Measurements from ENCODE around the gene ZFAND3. TPM values are rescaled to one million over a fixed set of nuclear protein-coding genes. Genes with fewer than 3 reads are reported as not detected.

The ZFAND3 gene
- polyA plus RNA-seq, 1 of the 3 experiments (the other 2 are of a cell fraction) = 16.7 TPM

DNA sequence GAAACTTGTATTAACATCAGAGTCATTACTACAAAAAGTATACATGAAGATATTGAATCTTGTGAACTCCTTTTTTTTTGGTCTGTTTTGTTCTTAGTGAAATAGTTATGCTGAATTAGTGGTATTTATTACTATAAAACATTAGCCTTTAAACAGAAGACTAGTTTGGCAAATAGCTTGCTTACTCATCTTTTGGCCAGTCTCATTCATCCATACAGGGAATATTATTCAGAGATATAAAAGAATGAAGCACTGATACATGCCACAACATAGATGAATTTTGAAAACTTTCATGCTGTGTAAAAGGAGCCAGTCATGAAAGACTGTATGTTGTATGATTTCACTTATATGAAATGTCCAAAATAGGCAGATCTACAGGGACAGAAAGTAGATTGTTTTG is 205.9 kb downstream of the ZFAND3 start (continued):
- TF ChIP-seq MEF2A (IDR thresholded peaks at IDR 0.05; ENCODE audit: borderline replicate concordance, low read depth) (no peak), RFX5 (IDR thresholded peaks at IDR 0.05; ENCODE audit: low read length) (no peak), GABPA (IDR thresholded peaks at IDR 0.05; ENCODE audit: low read depth) (no peak), RXRA (IDR thresholded peaks at IDR 0.05; ENCODE audit: borderline replicate concordance, low read depth) (no peak), RCOR1 (IDR thresholded peaks at IDR 0.05; ENCODE audit: low read length) (no peak), RAD21 (IDR thresholded peaks at IDR 0.05; ENCODE audit: low read length) (no peak)
- TF ChIP-seq, protein P1, sequence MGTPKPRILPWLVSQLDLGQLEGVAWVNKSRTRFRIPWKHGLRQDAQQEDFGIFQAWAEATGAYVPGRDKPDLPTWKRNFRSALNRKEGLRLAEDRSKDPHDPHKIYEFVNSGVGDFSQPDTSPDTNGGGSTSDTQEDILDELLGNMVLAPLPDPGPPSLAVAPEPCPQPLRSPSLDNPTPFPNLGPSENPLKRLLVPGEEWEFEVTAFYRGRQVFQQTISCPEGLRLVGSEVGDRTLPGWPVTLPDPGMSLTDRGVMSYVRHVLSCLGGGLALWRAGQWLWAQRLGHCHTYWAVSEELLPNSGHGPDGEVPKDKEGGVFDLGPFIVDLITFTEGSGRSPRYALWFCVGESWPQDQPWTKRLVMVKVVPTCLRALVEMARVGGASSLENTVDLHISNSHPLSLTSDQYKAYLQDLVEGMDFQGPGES (IDR thresholded peaks at IDR 0.05; ENCODE audit: low read depth, low read length) = no peak

- DNase-seq = no peak
- no peaks in the 10 kb centered on the region for H3K9me2 ChIP-seq
- no peak overlapping the region; a peak in 1 of 4 replicates for H3K27ac ChIP-seq (ENCODE audit: low read depth in 2 of 2, low read length in 1 of 2)
- H3K27me3 ChIP-seq (ENCODE audit: insufficient read depth) = no peaks in the 10 kb centered on the region
- no peak overlapping the region for H3K4me2 ChIP-seq
- H3F3A ChIP-seq (replicated peaks; ENCODE audit: insufficient read depth) = peaks cover 16% of the 10 kb centered on the region
- CTCF ChIA-PET = interaction anchor here (1.1 to 1.5 kb wide), 4 partner anchors 22 to 466 kb away, joined by 3 to 4 read pairs (median 3); no protein-coding TSS in a partner anchor
- POLR2A ChIA-PET = no interaction called here
- peaks cover 0 to 11% of the 10 kb centered on the region in 2 experiments for H3K36me3 ChIP-seq (replicated peaks in 1 of 2; ENCODE audit: control insufficient read depth in 1 of 2, insufficient read depth in 2 of 2, low read length in 1 of 2)
- no peak overlapping the region for H3K9ac ChIP-seq
- H3K79me2 ChIP-seq (ENCODE audit: insufficient read depth) = peaks cover 79% of the 10 kb centered on the region
- H2AFZ ChIP-seq (ENCODE audit: low read depth) = no peak overlapping the region
- peaks cover 0 to 2% of the 10 kb centered on the region in 2 experiments; a peak in 2 of 4 replicates for H3K4me1 ChIP-seq (ENCODE audit: control insufficient read depth in 1 of 2, insufficient read depth in 2 of 2, low read depth in 1 of 2, low read length in 1 of 2)
- no peak for TF ChIP-seq NRF1 (IDR thresholded peaks at IDR 0.05; ENCODE audit: low read depth, low read length)
- TF ChIP-seq EZH2phosphoT487 (IDR thresholded peaks at IDR 0.05; ENCODE audit: borderline replicate concordance, low read depth) = no peak
- TF ChIP-seq SMC3 (IDR thresholded peaks at IDR 0.05; ENCODE audit: low read depth, low read length) = no peak
- TF ChIP-seq ZBTB33 (IDR thresholded peaks at IDR 0.05; ENCODE audit: borderline replicate concordance, low read depth) = no peak
- 96% methylated on average over 2 of the region's 2 CpGs for WGBS (ENCODE audit: low lambda C conversion rate)
- H3K9me3 ChIP-seq = no peaks in the 10 kb centered on the region
- peaks cover 69% of the 10 kb centered on the region for H4K20me1 ChIP-seq (ENCODE audit: insufficient read depth)
- no peak overlapping the region for H3K4me3 ChIP-seq (ENCODE audit: low read depth in 2 of 2, low read length in 1 of 2)
Observed at GRCh38 chr6:38027685-38028373, 208.3 kb downstream of the ZFAND3 start.

DNA sequence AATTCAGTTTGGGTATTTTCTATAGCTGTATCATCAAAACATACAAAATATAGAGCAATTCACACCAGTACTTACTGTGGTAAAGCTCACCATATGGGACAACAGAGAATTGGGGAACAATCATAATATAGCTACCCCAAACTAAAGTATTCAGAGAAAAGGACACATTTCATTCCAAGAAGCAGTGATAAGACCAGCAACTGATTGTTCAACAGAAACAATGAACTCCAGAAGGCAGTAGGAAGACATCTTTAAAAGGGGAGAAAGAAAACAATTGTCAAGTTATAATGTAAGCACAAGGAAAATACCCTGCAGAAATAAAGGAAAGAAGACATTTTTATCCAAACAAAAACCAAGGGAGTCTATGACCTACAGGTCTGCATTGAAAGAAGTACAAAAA is 210.9 kb downstream of the ZFAND3 start:
- CTCF ChIA-PET = no interaction called here
- Histone ChIP-seq H3K4me2 (no peak overlapping the region), H3K4me3 (ENCODE audit: low read depth in 2 of 2, low read length in 1 of 2) (no peak overlapping the region), H3K4me1 (ENCODE audit: control insufficient read depth in 1 of 2, insufficient read depth in 2 of 2, low read depth in 1 of 2, low read length in 1 of 2) (peaks cover 4% of the 10 kb centered on the region in 2 experiments; a peak in 3 of 4 replicates), H4K20me1 (ENCODE audit: insufficient read depth) (peaks cover 69% of the 10 kb centered on the region), H3F3A (replicated peaks; ENCODE audit: insufficient read depth) (peaks cover 10% of the 10 kb centered on the region), H3K9ac (no peak overlapping the region), H2AFZ (ENCODE audit: low read depth) (no peak overlapping the region), H3K9me2 (no peaks in the 10 kb centered on the region), H3K36me3 (replicated peaks in 1 of 2; ENCODE audit: control insufficient read depth in 1 of 2, insufficient read depth in 2 of 2, low read length in 1 of 2) (peaks cover 0 to 7% of the 10 kb centered on the region in 2 experiments), H3K27me3 (ENCODE audit: insufficient read depth) (no peaks in the 10 kb centered on the region), H3K27ac (ENCODE audit: low read depth in 2 of 2, low read length in 1 of 2) (no peak overlapping the region), H3K9me3 (no peaks in the 10 kb centered on the region), H3K79me2 (ENCODE audit: insufficient read depth) (peaks cover 84% of the 10 kb centered on the region)
- POLR2A ChIA-PET = no interaction called here
- TF ChIP-seq NFIC (IDR thresholded peaks at IDR 0.05; ENCODE audit: borderline replicate concordance) (no peak), RAD21 (IDR thresholded peaks at IDR 0.05; ENCODE audit: low read length) (no peak), FOSL2 (IDR thresholded peaks at IDR 0.05; ENCODE audit: borderline replicate concordance, low read depth) (no peak), EZH2phosphoT487 (IDR thresholded peaks at IDR 0.05; ENCODE audit: borderline replicate concordance, low read depth) (no peak), EP300 (IDR thresholded peaks at IDR 0.05; ENCODE audit: borderline replicate concordance in 1 of 2, low read depth in 1 of 2, low read length in 1 of 2) (no peak), GABPA (IDR thresholded peaks at IDR 0.05; ENCODE audit: low read depth) (no peak), YY1 (IDR thresholded peaks at IDR 0.05; ENCODE audit: low read depth) (no peak), GATA2 (CRISPR knock-in tag; IDR thresholded peaks at IDR 0.05) (no peak), POLR2AphosphoS5 (IDR thresholded peaks at IDR 0.05; ENCODE audit: low read depth, low read length) (no peak)
- TF ChIP-seq, protein P2, sequence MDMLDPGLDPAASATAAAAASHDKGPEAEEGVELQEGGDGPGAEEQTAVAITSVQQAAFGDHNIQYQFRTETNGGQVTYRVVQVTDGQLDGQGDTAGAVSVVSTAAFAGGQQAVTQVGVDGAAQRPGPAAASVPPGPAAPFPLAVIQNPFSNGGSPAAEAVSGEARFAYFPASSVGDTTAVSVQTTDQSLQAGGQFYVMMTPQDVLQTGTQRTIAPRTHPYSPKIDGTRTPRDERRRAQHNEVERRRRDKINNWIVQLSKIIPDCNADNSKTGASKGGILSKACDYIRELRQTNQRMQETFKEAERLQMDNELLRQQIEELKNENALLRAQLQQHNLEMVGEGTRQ (IDR thresholded peaks at IDR 0.05; ENCODE audit: borderline replicate concordance, low read depth, low read length) = no peak
- DNase-seq = no peak

Measured in SK-N-SH (cell line).